Psoas muscle (tissue), 8 donors: ENCODE measurements around the gene NEU4. TPM values are rescaled to one million over a fixed set of nuclear protein-coding genes. Genes with fewer than 3 reads are reported as not detected.
"Not testable (repeated sequence)": the region's sequence is repeated elsewhere in the genome, so short reads cannot be mapped to it uniquely, and the experiment has no call there.

Experiments
- ATAC-seq, 4 donors: fragments of 200-7000 bp; cut with Tn5 transposase; one replicate each; pipeline ENCODE4 v1.9.1; 2020; ENCODE audit warnings: moderate library complexity in 3 of 4, mild to moderate bottlenecking in 2 of 4
- DNase-seq, 2 donors: peaks; one replicate each; pipeline ENCODE4 v3.0.0-alpha.2; 2020
- H3K27ac ChIP-seq: fragments of 200-600 bp; one replicate; pipeline ENCODE4 v1.8.0; 2022
- H3K27me3 ChIP-seq, 3 donors: fragments of 200-600 bp in 1 of 3; one replicate each; pipeline versions ENCODE4 v1.6.1 to v1.8.0; 2013 to 2022; ENCODE audit warnings: low read length in 2 of 3, mild to moderate bottlenecking in 2 of 3, moderate library complexity in 1 of 3; ENCODE audit not compliant: insufficient read depth in 3 of 3
- H3K36me3 ChIP-seq, 2 donors: fragments of 200-600 bp in 1 of 2; one replicate each; pipeline versions ENCODE4 v1.6.1 to v1.8.0; 2013 to 2022; ENCODE audit warnings: low read depth in 1 of 2, mild to moderate bottlenecking in 1 of 2, moderate library complexity in 1 of 2; ENCODE audit not compliant: insufficient read depth in 1 of 2
- H3K4me1 ChIP-seq: fragments of 200-600 bp; one replicate; pipeline ENCODE4 v1.8.0; 2022
- H3K4me3 ChIP-seq: fragments of 200-600 bp; one replicate; pipeline ENCODE4 v1.8.0; 2022; ENCODE audit warnings: mild to moderate bottlenecking
- H3K9me3 ChIP-seq: fragments of 200-600 bp; one replicate; pipeline ENCODE4 v1.8.0; 2022
- CTCF ChIP-seq: fragments of 200-600 bp; IDR thresholded peaks from one replicate; pipeline ENCODE4 v1.8.0; 2022; ENCODE audit warnings: antibody characterized with exemption
- WGBS, 3 donors: extraction: QIAGEN DNeasy Blood & Tissue Kit; methylation state at CpG; one replicate each; pipeline versions ENCODE4 v1.1.6 to v1.1.7; 2013; 5-methylcytosine and 5-hydroxymethylcytosine counted together
- intact Hi-C, 2 donors: fragments of 100-400 bp; cut with DNase I; formaldehyde crosslinking; loops; one replicate each; pipeline versions ENCODE4 v1.11.0 to v1.14.2; 2022
- polyA plus RNA-seq, 3 donors: library from polyadenylated mRNA; stranded (reverse); fragments of 200-250 nt; gene quantifications; one replicate each; pipeline ENCODE4 v1.2.3, GENCODE V29; 2013
- total RNA-seq, 4 donors: library from RNA; stranded (reverse); fragmentation: NEBNext Ultra II Directional in 2 of 4; extraction: Animal tissue kit (Norgen Biotek cat#: 25700) in 2 of 4; gene quantifications; one replicate each; pipeline versions ENCODE4 v1.2.1 to v1.2.4, GENCODE V29; 2021 to 2023
- donor health status: healthy with polysubstance abuse.
- donor health status: DM: no; HTN: no; CAD: no; lungs with moderate emphysema.
- donor health status: Bipolar disorder and iron deficiency.
- donor health status: healthy.
- donor health status: DM: yes; HTN: yes; CAD: no.
- donor health status: DM: no; HTN: no; CAD: no.
- donor health status: DM: no; HTN: no; CAD: no.
- donor health status: DM: yes; HTN: yes; CAD: no.

The NEU4 gene
- total and polyA plus RNA-seq, 7 donors: 0.44 to 54.6 (median 7.5) TPM

- WGBS, 3 donors: 69 to 82% (median 76%) methylated on average over 28 of the region's 28 CpGs
- peak overlapping the region; percentile 15 for H3K4me3 ChIP-seq
- H3K4me1 ChIP-seq: no peaks in the 10 kb centered on the region
- H3K9me3 ChIP-seq: no peaks in the 10 kb centered on the region
- peaks cover 0 to 5% (median 2%) of the 10 kb centered on the region in 3 donors for H3K27me3 ChIP-seq
- ATAC-seq: no peak
- no peaks in the 10 kb centered on the region for H3K36me3 ChIP-seq
- H3K27ac ChIP-seq: no peak overlapping the region
- no peak for TF ChIP-seq CTCF
- DNase-seq: no peak
- intact Hi-C loops: loop anchor here in 1 of 2 donors (2.0 kb wide), 1 partner anchor 21 kb away; no protein-coding TSS in a partner anchor
Measured at GRCh38 chr2:241821460-241822263, 12.7 kb downstream of the NEU4 start.

GRCh38 chr2:241822264-241822623 is 13.3 kb downstream of the NEU4 start:
- no peak for TF ChIP-seq CTCF
- no peaks in the 10 kb centered on the region for H3K9me3 ChIP-seq
- H3K27ac ChIP-seq: no peak overlapping the region
- no peaks in the 10 kb centered on the region for H3K4me1 ChIP-seq
- intact Hi-C loops: loop anchor here in 1 of 2 donors (2.0 kb wide), 1 partner anchor 21 kb away; no protein-coding TSS in a partner anchor
- WGBS, 3 donors: 73 to 77% (median 73%) methylated on average over 14 of the region's 14 CpGs
- no peaks in the 10 kb centered on the region for H3K36me3 ChIP-seq
- H3K4me3 ChIP-seq: peak overlapping the region; percentile 15
- peaks cover 0 to 7% (median 2%) of the 10 kb centered on the region in 3 donors for H3K27me3 ChIP-seq
- DNase-seq: no peak
- no peak for ATAC-seq

DNA sequence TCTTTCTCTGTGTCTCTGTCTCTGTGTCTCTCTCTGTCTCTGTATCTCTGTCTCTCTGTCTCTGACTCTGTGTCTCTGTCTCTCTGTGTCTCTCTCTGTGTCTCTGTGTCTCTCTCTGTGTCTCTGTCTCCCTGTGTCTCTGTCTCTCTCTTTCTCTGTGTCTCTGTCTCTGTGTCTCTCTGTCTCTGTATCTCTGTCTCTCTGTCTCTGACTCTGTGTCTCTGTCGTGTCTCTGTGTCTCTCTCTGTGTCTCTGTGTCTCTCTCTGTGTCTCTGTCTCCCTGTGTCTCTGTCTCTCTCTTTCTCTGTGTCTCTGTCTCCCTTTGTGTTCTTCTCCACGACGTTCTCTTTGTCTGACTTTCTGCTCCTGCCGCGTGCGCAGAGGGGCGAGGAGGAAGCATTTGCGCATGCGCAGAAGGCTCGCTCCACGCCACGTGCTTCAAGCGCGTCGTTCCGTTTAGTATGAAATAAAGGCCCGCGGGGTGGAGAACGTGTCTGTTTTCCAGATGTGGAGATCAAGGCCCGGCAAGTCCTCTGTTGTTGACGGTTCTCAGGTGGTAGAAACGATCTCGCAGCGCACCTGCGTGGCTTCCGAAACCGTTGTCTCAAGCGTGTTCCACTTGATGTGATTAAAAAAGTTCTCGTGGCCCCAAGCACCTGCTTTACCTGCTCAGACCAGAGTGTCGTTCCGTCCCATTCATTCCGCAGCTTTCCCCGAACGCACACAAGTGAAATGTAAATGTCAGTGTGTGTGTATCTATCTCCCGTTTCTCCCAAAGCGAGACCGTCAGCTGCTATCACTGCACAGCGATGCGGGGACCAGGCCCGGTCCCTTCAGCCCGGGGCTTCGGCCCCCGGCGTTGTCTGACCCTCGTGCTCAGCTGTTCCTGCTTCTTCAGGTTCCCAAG is 14.8 kb downstream of the NEU4 start:
- DNase-seq, ATAC-seq: not testable (repeated sequence)
- WGBS, 3 donors: 88 to 90% (median 90%) methylated on average over 45 of the region's 45 CpGs

DNA sequence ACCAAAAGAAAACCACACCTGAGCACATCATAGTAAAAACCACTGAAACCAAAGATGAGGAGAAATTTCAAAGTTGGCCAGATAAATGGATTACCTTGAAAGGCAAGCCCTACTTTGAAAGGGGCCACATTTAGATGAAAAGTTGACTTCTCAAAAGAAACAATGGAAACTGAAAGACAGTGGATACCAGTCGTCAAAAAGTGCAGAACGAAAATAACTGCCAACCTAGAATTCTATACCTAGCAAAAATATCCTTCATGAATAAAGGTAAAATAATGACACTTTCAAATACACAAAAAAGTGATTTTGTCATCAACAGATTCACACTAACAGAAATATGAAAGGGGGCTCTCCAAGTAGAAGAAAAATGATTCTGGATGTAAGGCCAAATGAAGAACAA is 18.4 kb downstream of the NEU4 start:
- ATAC-seq (no peak), DNase-seq (no peak)
- Histone ChIP-seq H3K9me3 (no peaks in the 10 kb centered on the region), H3K4me3 (no peak overlapping the region), H3K27ac (no peak overlapping the region), H3K4me1 (no peaks in the 10 kb centered on the region), H3K27me3 (peaks cover 0 to 5% (median 2%) of the 10 kb centered on the region in 3 donors), H3K36me3 (no peaks in the 10 kb centered on the region)
- 81 to 87% (median 86%) methylated on average over 2 of the region's 2 CpGs for WGBS, 3 donors
- TF ChIP-seq CTCF: no peak
- intact Hi-C loops: no loop called here

More for the DNA sequence above, 14.8 kb downstream of the NEU4 start:
- H3K4me1 ChIP-seq, H3K9me3 ChIP-seq, H3K27me3 ChIP-seq, H3K27ac ChIP-seq, H3K4me3 ChIP-seq, H3K36me3 ChIP-seq: not testable (repeated sequence)
- intact Hi-C loops: loop anchor here in 1 of 2 donors (2.0 kb wide), 1 partner anchor 19 kb away; no protein-coding TSS in a partner anchor
